Choroid plexus epithelial cell (primary cell): ENCODE measurements around the gene ADARB2.

Source experiments
- DNase-seq: peaks from one replicate; pipeline ENCODE4 v3.0.0-alpha.2; 2010; ENCODE audit warnings: low read depth
- H3K4me3 ChIP-seq: 2 replicates; pipeline ENCODE4 v1.5.1; 2011; ENCODE audit warnings: low read depth, mild to moderate bottlenecking, control low read depth, low read length, moderate library complexity
- CTCF ChIP-seq: conservative IDR thresholded peaks from 2 replicates; pipeline ENCODE4 v1.5.1; 2011; ENCODE audit warnings: low read depth, mild to moderate bottlenecking, control low read depth, inconsistent platforms, low read length, moderate library complexity

Gene ADARB2

GRCh38 chr10:1712314-1712713 is 25.0 kb downstream of the ADARB2 start:
- DNase-seq: no peak
- no peak for TF ChIP-seq CTCF
- no peak overlapping the region for H3K4me3 ChIP-seq

GRCh38 chr10:1709161-1709560 is 28.2 kb downstream of the ADARB2 start:
- no peak overlapping the region for H3K4me3 ChIP-seq
- TF ChIP-seq CTCF: no peak
- DNase-seq: no peak

GRCh38 chr10:1708746-1709145 is 28.6 kb downstream of the ADARB2 start:
- DNase-seq: no peak
- TF ChIP-seq CTCF: no peak
- H3K4me3 ChIP-seq: no peak overlapping the region

GRCh38 chr10:1706711-1707110 is 30.6 kb downstream of the ADARB2 start:
- no peak for DNase-seq
- no peak for TF ChIP-seq CTCF
- no peak overlapping the region for H3K4me3 ChIP-seq

- no peak for TF ChIP-seq CTCF
- H3K4me3 ChIP-seq: no peak overlapping the region
- no peak for DNase-seq
These were observed 31.1 kb downstream of the ADARB2 start for GRCh38 chr10:1706256-1706655.

GRCh38 chr10:1698185-1698584 is 39.1 kb downstream of the ADARB2 start:
- DNase-seq: no peak
- TF ChIP-seq CTCF: no peak
- no peak overlapping the region for H3K4me3 ChIP-seq

GRCh38 chr10:1696106-1696505 is 41.2 kb downstream of the ADARB2 start:
- DNase-seq: no peak
- TF ChIP-seq CTCF: no peak
- H3K4me3 ChIP-seq: no peak overlapping the region
